Skin epidermis (tissue), 12 donors: ENCODE measurements around the gene SERPINA5.
A peak's percentile ranks its signal among the peaks of the same experiment; 100 is the strongest.
"Not testable (repeated sequence)": the region's sequence is repeated elsewhere in the genome, so short reads cannot be mapped to it uniquely, and the experiment has no call there.

Experiments used
- H3K27ac ChIP-seq, 21 experiments: fragments of 200-600 bp; sonication (generic) in 11 of 21; one replicate each; pipeline ENCODE4 v1.5.0; 2020; ENCODE audit warnings: mild to moderate bottlenecking in 3 of 21, inconsistent platforms in 2 of 21, moderate library complexity in 2 of 21
- H3K4me3 ChIP-seq, 7 experiments: fragments of 200-600 bp; sonication (generic) in 2 of 7; one replicate each; pipeline ENCODE4 v1.5.0; 2020; ENCODE audit warnings: inconsistent platforms in 2 of 7, mild to moderate bottlenecking in 2 of 7, moderate library complexity in 1 of 7

Gene SERPINA5

DNA sequence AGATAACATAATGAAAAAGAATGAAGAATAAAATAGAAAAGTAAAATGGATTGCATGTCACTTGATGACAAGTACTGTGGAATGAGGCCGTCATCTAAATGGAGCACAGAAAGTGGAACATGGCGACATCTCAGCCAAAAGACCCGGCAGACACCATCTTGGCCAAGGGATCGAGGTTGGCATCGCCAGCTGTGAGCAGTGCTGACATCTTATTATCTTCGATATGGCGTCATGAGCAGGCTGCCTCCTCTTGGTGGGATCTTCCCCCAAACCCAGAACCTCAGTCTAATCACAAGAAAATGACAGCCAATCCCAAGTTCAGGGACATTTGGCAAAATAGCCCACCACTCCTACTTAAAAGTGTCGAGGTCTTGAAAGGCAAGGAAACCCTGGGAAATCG, 15.1 kb downstream of the SERPINA5 start:
- no peak overlapping the region for H3K27ac ChIP-seq

DNA sequence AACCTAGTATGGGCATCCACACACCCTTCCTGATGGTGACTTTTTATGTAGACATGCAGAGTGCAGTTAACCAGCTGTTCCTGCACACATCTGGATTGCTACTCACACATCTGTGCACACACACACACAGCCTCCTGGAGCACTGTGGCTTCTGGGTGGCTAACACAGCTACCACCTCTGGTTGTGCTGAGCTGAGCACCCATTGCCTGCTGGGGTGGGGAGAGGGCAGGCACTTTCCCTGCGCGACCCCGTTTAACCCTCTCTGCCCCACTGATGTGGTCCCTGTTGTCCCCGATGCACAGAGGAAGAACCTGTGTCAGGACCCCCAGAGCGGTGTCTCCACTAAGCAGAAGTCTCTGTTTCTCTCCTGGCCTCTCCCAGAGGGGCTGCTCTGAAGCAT, 16.6 kb downstream of the SERPINA5 start:
- Histone ChIP-seq H3K4me3 (no peak overlapping the region), H3K27ac (no peak overlapping the region)

More for the DNA sequence above, 15.1 kb downstream of the SERPINA5 start:
- H3K4me3 ChIP-seq = no peak overlapping the region

- no peak overlapping the region for H3K4me3 ChIP-seq
- peak overlapping the region in 16 of 21 experiments; percentile 16 to 86 (median 66) for H3K27ac ChIP-seq
Observed at GRCh38 chr14:94598506-94598815, 17.2 kb downstream of the SERPINA5 start.

DNA sequence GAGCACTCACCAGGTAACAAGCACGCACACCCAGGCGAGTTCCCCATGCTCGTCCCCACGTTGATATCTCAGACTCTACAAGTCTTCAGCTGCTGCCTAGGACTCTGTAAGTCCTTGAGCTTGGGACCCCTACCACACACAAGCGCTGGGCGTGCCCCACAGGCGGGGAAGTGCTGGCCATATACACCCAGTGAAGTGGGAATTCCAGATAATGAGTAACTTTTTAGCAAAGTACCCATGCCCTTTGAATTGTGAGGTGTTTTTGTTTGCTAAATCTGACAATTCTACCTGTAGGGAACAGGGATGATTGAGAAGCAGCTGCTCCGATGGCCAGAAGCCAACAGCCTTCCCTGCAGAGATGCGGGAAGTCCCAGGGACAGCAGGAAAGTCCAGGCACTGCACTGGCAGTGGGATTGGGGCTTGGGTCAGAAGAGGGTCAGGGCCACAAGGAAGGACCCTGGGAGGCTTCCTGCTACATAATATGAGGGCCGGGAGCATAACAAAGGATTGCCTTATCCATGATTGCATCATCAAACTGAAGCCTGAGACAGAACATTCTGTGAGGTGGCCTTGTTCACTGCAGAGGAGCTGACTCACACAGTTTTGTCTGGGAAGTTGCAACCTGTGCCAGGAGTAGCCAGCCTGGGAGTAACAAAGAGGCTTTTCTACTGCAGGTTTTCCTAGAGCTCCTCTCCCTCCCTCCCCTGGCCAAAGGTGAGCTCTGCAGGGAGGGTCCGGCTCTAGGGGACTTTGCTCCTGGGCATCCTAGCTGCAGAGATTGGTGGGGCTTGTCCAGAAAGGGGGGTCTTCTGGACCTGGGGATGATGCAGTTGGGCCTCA, 17.8 kb downstream of the SERPINA5 start:
- H3K4me3 ChIP-seq = no peak overlapping the region
- H3K27ac ChIP-seq = peak overlapping the region in 20 of 21 experiments; percentile 27 to 86 (median 65)

DNA sequence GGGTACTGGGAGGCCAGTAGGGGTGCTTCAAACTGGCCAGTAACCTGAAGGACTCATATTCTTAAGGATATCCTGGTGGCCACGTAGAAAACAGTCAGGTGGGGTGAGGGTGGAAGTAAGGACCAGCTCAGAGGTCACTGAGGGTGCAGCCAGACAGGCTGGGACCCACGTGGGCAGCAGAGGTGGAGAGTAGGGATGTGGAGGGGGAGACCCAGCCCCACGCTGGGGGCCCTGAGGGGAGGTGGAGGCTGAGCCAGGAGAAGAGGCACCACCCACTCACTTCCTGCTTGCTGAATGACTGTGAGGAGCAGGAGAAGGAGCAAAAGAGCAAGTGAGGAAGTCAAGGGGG, 18.4 kb downstream of the SERPINA5 start:
- Histone ChIP-seq H3K27ac (peak overlapping the region in 19 of 21 experiments; percentile 27 to 86 (median 63)), H3K4me3 (no peak overlapping the region)

GRCh38 chr14:94600148-94600545, 18.9 kb downstream of the SERPINA5 start:
- H3K4me3 ChIP-seq = no peak overlapping the region
- H3K27ac ChIP-seq = peak overlapping the region in 16 of 21 experiments; percentile 23 to 86 (median 67)

DNA sequence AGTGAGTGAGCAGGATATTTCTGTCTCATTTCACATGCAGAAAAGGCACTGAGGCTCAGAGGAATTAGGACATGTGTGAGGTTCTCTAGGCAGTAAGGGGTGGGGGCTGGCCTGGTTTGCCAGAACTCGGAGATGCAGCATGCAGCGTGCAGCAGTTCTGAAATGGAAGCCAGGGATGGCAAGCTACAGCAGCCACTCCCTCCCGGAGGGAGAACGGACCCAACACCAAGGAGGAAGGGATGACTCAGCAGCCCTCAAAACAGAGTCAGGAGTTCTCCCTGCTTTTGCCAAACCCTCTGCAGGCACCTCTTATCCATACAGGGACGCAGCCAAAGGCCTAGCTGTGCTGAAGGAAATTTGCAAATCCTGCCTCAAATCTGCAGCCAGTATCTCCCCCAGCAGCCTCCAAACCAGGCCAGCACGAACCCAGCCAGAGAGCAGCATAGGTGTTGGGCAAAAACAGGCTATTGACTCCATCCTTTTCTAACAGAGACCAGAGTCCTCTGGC, 20.7 kb downstream of the SERPINA5 start:
- Histone ChIP-seq H3K27ac (peak overlapping the region in 16 of 21 experiments; percentile 1 to 86 (median 44)), H3K4me3 (no peak overlapping the region)

GRCh38 chr14:94602722-94603121, 21.5 kb downstream of the SERPINA5 start:
- Histone ChIP-seq H3K4me3 (no peak overlapping the region), H3K27ac (peak overlapping the region in 10 of 21 experiments; percentile 1 to 86 (median 46))

GRCh38 chr14:94605361-94605760, 24.1 kb downstream of the SERPINA5 start:
- no peak overlapping the region for H3K27ac ChIP-seq
- H3K4me3 ChIP-seq = no peak overlapping the region

- H3K4me3 ChIP-seq, H3K27ac ChIP-seq: not testable (repeated sequence)
Observed at GRCh38 chr14:94608966-94609365, 27.7 kb downstream of the SERPINA5 start.

- no peak overlapping the region for H3K4me3 ChIP-seq
- H3K27ac ChIP-seq = peak overlapping the region in 3 of 21 experiments; percentile 10 to 17 (median 17)
Observed at GRCh38 chr14:94611179-94611578, 30.0 kb downstream of the SERPINA5 start.

GRCh38 chr14:94612174-94612573, 30.9 kb downstream of the SERPINA5 start, which contains the start of gene SERPINA3:
Gene SERPINA3 (plus strand): TSS chr14:94612391. CDS start chr14:94614442, 2,051 bp downstream.
- Histone ChIP-seq H3K4me3 (no peak within 1 kb of the TSS), H3K27ac (peak within 1 kb of the TSS in 5 of 21 experiments; percentile 6 to 52 (median 27))

GRCh38 chr14:94612580-94613554, 31.6 kb downstream of the SERPINA5 start:
- H3K4me3 ChIP-seq = no peak overlapping the region
- peak overlapping the region in 5 of 21 experiments; percentile 6 to 52 (median 27) for H3K27ac ChIP-seq

DNA sequence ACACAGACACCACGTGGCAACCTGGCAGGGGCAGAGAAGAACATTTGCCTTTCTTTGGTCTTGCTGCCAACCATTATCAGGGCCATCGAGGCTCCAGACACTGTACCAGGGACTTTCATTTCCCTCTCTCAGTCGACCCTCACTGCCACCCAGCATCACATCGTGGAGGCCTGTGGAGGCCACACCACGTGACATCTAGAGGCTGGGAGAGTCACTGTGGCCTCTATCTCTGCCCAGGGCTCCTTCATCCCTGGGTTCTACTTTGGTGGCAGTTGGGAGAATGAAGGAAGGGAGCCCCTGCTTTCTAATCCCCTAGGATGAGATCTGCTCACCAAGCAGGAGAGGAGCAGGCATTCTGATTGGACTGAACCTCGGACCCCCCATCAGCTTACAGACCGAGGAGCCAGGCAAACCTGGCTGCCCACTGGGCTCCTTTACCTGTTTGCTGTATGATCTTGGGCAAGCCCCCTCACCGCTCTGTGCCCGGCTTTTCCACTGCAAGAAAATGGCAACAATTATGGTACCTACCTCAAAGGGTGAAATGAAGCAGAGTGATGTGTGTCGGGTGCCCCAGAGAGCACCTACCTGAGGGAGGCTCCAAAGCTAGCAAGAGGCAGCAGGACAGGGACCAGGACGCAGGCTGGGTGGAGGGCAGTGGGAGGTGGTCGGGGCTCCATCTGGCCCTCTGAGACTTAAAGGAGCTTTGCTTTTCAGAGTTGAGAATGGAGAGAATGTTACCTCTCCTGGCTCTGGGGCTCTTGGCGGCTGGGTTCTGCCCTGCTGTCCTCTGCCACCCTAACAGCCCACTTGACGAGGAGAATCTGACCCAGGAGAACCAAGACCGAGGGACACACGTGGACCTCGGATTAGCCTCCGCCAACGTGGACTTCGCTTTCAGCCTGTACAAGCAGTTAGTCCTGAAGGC, 32.8 kb downstream of the SERPINA5 start:
- Histone ChIP-seq H3K27ac (peak overlapping the region in 1 of 21 experiments; percentile 6), H3K4me3 (no peak overlapping the region)

DNA sequence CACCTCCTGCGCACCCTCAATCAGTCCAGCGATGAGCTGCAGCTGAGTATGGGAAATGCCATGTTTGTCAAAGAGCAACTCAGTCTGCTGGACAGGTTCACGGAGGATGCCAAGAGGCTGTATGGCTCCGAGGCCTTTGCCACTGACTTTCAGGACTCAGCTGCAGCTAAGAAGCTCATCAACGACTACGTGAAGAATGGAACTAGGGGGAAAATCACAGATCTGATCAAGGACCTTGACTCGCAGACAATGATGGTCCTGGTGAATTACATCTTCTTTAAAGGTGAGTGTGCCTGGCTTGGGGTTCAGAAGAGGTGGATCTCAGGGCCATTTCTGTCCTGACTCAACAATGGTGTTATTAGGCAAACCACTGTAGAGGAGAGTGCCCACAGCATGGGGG, 33.6 kb downstream of the SERPINA5 start:
- H3K4me3 ChIP-seq = no peak overlapping the region
- H3K27ac ChIP-seq = no peak overlapping the region

- Histone ChIP-seq H3K27ac (no peak overlapping the region), H3K4me3 (no peak overlapping the region)
Observed at GRCh38 chr14:94615254-94615653, 34.0 kb downstream of the SERPINA5 start.

DNA sequence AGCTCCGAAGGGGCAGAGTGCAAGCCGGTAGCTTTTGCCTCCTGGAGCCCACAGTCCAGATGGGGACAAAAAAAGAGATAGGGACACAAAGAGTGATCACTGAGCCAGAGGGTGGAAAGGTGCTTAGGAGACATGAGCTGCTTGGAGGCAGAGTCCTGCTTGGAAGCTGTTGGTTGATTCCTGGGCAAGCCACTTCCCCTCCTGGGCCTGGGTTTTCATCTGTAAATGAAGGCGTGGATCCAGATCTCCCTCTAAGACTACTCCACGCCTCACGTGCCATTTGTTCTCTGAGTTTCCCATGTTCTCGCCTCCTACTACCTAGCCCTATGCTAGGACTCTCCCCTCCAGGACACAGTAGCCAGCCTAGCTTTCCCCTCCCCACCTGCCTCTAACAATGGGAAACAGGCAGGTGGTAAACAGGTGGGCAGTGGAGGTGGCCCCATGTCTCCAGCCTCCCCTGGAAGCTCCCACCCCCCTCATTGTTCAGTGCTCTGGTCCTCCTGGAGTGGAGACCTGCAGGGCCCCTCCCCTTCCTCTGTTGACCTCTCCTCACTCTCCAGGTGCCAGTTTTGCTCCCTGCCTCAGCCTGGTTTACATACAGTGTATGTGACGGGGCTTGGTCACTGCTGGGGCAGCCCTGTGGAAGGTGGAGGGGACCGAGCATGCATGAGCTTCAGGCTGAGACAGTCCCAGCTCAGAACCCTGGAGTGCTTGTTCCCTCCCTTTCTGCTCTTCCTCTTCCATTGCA, 34.8 kb downstream of the SERPINA5 start:
- H3K27ac ChIP-seq = no peak overlapping the region
- no peak overlapping the region for H3K4me3 ChIP-seq

GRCh38 chr14:94617366-94617941, 36.2 kb downstream of the SERPINA5 start:
- no peak overlapping the region for H3K4me3 ChIP-seq

More at GRCh38 chr14:94617366-94617941, 36.2 kb downstream of the SERPINA5 start:
- no peak overlapping the region for H3K27ac ChIP-seq
